Body of pancreas (tissue), 4 donors: Measurements from ENCODE around the gene NPHP4.

Experiments
- CTCF ChIP-seq, 7 experiments: fragments of 450-650 bp in 4 of 7; fragments of 200-600 bp in 3 of 7; sonication (generic) in 3 of 7; IDR thresholded peaks; one replicate each; pipeline ENCODE4 v1.5.1; 2016 to 2019; ENCODE audit warnings: antibody characterized with exemption in 7 of 7
- POLR2A ChIP-seq, 3 donors: fragments of 450-650 bp; IDR thresholded peaks; one replicate each; pipeline ENCODE4 v1.6.1; 2016; ENCODE audit warnings: antibody characterized with exemption in 3 of 3, mild to moderate bottlenecking in 2 of 3

GRCh38 chr1:6005276-6005917, 13.2 kb upstream of the NPHP4 start:
- TF ChIP-seq CTCF (IDR thresholded peaks at IDR 0.05) = no peak
- no peak for TF ChIP-seq POLR2A (IDR thresholded peaks at IDR 0.05)
